ENCODE results near the gene CASZ1. TPM values are rescaled to one million over a fixed set of nuclear protein-coding genes. Genes with fewer than 3 reads are reported as not detected.

The CASZ1 gene
- total and polyA plus RNA-seq, 9 of the 15 experiments (the other 6 are each of a cell fraction or from before 2014, with no cell fraction given) = 0.01 to 4.0 (median 0.76) TPM; not detected in 1

DNA sequence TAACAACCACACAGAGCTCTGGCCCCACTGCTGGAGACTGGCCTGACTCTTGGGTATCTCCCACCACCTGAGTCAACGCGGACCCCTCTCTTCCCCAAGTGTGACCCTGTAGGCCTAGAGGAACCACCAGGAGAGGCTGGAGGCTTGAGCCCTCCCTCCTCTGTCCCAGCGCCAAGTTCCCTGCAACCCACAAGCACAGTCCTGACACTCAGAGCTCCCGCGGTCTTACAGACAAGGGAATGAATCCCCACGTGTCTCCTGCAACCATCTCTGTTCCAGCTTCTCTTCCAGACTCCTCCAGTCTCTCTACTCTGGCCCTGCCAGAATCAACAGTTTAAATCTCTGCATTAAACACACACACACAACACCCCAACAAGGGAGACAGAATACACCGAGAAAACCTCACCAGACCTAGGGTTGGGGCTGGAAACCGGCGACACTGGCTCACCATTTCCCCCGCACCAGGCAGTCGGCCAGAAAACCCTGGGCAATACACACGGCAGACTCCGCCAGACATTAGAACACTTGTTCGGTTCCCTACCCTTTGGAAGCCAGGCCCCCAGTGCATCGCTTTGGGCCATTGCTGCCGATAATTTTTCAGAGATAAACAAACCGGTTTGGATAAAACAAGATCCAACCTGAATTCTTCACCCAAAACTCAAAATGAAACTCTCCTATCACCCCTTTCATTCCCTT lies 21.7 kb downstream of the CASZ1 start:
- Histone ChIP-seq H4K20me1 (replicated peaks; ENCODE audit: control insufficient read depth, insufficient read depth, low read length) (peaks cover 4% of the 10 kb centered on the region; the same call in 1 of the 2 replicates), H3K79me2 (ENCODE audit: control insufficient read depth, insufficient read depth, low read length) (no peaks in the 10 kb centered on the region), H3K27ac (ENCODE audit: extremely low read depth, low read depth, low read length) (no peak overlapping the region), H3K36me3 (ENCODE audit: control insufficient read depth, insufficient read depth, low read length) (no peaks in the 10 kb centered on the region), H3K9me1 (ENCODE audit: control insufficient read depth, insufficient read depth, low read length) (peaks cover 4% of the 10 kb centered on the region), H2AFZ (ENCODE audit: low read depth, low read length) (no peak overlapping the region), H3K4me1 (replicated peaks in 1 of 2; ENCODE audit: control insufficient read depth in 2 of 2, insufficient read depth in 2 of 2, low read length in 2 of 2) (peaks cover 0 to 3% of the 10 kb centered on the region in 2 experiments; a peak in 1 of 5 replicates), H3K27me3 (ENCODE audit: control insufficient read depth in 2 of 2, insufficient read depth in 2 of 2, low read length in 2 of 2) (peaks cover 61 to 88% of the 10 kb centered on the region in 2 experiments), H3K9me3 (replicated peaks; ENCODE audit: control insufficient read depth, insufficient read depth, low read depth, low read length) (no peaks in the 10 kb centered on the region), H3K4me2 (ENCODE audit: insufficient read depth, low read length) (no peak overlapping the region), H3K9ac (ENCODE audit: insufficient read depth in 1 of 2, low read depth in 2 of 2, low read length in 2 of 2) (no peak overlapping the region), H3K4me3 (no peak overlapping the region)
- BruUV-seq (replicated peaks) = no TSS peak
- FAIRE-seq (no peak), ATAC-seq (no peak), DNase-seq (ENCODE audit: extremely low read depth in 1 of 4, low spot score in 3 of 4) (no peak)
- TF ChIP-seq, protein P1, sequence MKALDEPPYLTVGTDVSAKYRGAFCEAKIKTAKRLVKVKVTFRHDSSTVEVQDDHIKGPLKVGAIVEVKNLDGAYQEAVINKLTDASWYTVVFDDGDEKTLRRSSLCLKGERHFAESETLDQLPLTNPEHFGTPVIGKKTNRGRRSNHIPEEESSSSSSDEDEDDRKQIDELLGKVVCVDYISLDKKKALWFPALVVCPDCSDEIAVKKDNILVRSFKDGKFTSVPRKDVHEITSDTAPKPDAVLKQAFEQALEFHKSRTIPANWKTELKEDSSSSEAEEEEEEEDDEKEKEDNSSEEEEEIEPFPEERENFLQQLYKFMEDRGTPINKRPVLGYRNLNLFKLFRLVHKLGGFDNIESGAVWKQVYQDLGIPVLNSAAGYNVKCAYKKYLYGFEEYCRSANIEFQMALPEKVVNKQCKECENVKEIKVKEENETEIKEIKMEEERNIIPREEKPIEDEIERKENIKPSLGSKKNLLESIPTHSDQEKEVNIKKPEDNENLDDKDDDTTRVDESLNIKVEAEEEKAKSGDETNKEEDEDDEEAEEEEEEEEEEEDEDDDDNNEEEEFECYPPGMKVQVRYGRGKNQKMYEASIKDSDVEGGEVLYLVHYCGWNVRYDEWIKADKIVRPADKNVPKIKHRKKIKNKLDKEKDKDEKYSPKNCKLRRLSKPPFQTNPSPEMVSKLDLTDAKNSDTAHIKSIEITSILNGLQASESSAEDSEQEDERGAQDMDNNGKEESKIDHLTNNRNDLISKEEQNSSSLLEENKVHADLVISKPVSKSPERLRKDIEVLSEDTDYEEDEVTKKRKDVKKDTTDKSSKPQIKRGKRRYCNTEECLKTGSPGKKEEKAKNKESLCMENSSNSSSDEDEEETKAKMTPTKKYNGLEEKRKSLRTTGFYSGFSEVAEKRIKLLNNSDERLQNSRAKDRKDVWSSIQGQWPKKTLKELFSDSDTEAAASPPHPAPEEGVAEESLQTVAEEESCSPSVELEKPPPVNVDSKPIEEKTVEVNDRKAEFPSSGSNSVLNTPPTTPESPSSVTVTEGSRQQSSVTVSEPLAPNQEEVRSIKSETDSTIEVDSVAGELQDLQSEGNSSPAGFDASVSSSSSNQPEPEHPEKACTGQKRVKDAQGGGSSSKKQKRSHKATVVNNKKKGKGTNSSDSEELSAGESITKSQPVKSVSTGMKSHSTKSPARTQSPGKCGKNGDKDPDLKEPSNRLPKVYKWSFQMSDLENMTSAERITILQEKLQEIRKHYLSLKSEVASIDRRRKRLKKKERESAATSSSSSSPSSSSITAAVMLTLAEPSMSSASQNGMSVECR (CRISPR knock-in tag; IDR thresholded peaks at IDR 0.05) = no peak
- TF ChIP-seq, protein P2, sequence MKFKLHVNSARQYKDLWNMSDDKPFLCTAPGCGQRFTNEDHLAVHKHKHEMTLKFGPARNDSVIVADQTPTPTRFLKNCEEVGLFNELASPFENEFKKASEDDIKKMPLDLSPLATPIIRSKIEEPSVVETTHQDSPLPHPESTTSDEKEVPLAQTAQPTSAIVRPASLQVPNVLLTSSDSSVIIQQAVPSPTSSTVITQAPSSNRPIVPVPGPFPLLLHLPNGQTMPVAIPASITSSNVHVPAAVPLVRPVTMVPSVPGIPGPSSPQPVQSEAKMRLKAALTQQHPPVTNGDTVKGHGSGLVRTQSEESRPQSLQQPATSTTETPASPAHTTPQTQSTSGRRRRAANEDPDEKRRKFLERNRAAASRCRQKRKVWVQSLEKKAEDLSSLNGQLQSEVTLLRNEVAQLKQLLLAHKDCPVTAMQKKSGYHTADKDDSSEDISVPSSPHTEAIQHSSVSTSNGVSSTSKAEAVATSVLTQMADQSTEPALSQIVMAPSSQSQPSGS (CRISPR knock-in tag; IDR thresholded peaks at IDR 0.05) = no peak
- TF ChIP-seq MAFK (IDR thresholded peaks at IDR 0.05; ENCODE audit: low read length) (no peak), KHSRP (IDR thresholded peaks at IDR 0.05) (no peak), GTF2F1 (IDR thresholded peaks at IDR 0.05; ENCODE audit: low read depth, low read length) (no peak)
- in situ Hi-C loops (cut with MboI) (no loop called here), intact Hi-C loops (cut with micrococcal nuclease) (no loop called here)
- ChIA-PET POLR2A (interaction anchor here (0.9 kb wide), 1 partner anchor 11 kb away, joined by 3 read pairs; no protein-coding TSS in a partner anchor), CTCF (ENCODE audit: low intra/inter-chr PET ratio) (no interaction called here)
- WGBS (ENCODE audit: insufficient coverage, low coverage, missing lambda C conversion rate) = 2% methylated on average over 17 of the region's 17 CpGs
